GM18951 (cell line): Measurements from ENCODE around the gene CATSPER1.
"Not testable (repeated sequence)": the region's sequence is repeated elsewhere in the genome, so short reads cannot be mapped to it uniquely, and the experiment has no call there.

Experiments
- POLR2A ChIP-seq: IDR thresholded peaks from 4 replicates; pipeline ENCODE4 v1.6.1; 2011; ENCODE audit warnings: mild to moderate bottlenecking; ENCODE audit not compliant: insufficient read length, insufficient read depth; ENCODE audit errors: extremely low read depth
- in situ Hi-C: fragments of 300-500 bp; cut with MboI; formaldehyde crosslinking; loops from one replicate; pipeline ENCODE4 v1.12.0; 2022; ENCODE audit warnings: low sequenced_read_pairs, mixed read lengths, inconsistent platforms; ENCODE audit not compliant: unreplicated experiment

Gene CATSPER1

DNA sequence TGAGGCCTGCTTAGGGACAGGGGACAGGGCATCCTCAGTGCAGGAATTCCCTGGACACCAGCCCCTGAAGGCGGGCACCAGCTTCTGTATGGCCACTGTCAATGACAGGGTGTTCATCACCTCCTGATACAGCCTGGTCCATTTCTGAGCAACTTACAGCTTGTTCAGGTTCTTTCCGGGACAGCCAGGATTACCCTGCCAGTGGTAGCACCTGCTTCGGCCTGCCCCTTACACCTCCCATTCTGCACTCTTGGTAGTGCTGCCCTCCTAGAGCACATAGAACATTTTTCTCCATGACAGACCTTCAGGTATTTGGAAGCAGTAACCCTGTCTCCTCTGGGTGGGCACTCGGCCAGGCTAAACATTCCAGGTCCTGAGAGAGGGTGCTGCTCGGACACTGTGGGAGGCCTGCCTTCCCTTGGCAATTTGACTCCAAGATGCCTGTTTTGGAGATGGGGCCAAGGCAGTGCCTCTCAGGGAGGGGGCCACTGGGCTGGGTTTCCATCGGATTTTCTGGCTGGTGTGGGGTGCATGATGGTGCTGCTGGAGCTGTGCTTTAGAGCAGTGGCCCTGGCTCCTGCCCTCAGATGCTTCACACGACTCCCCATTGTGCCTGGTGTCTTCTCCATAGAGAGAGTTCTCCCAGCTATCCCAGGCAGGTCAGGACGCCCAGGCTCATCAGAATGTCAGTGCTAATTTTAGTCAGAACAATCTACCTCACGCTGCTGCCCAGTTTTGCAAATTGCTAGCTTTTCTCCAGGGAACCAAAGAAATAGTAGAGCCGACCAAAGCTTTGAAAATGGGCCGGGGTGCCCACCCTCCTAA is 21.5 kb upstream of the CATSPER1 start:
- in situ Hi-C loops: no loop called here
- no peak for TF ChIP-seq POLR2A

DNA sequence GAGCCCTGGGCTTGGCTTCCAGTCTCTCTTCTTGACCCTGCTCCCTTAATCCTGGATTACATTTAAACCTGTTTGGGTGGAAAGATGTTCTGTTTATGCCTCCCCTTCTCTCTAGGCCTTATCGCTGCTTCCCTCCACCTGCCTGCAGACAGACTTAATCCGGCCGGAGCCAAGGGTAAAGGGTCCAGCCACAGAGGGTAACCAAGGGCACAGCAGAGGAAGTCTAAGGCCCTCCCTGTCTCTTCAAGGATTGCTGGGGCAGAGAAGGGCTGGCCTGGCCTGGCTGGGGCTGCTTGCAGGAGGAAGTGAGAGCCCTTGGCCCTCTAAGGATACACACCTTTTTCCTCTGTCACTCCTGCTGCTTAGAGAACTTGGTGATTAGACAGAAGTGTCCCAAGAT is 20.6 kb upstream of the CATSPER1 start:
- in situ Hi-C loops: no loop called here

GRCh38 chr11:66045177-66045639 is 18.9 kb upstream of the CATSPER1 start:
- in situ Hi-C loops: no loop called here
- no peak for TF ChIP-seq POLR2A

More for the DNA sequence above, 20.6 kb upstream of the CATSPER1 start:
- TF ChIP-seq POLR2A: no peak

DNA sequence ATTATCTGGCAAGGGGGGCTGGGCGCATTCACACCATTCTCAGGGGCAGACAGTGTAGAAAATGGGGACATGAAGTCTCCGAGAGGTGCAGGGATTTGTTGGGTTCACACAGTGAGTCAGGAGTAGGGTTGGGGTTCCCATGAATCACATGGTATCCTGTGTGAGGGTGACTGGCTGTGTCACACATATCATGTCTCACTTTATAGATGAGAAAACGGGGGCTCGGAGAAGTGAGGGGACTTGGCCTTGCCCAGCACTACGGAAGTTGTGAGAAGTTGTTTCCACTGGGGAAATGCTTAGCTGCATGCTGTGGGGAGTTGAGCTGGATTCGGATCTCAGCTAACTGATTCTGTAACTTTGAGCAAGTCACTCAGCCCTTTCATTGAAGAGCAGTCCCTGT is 18.5 kb upstream of the CATSPER1 start:
- no peak for TF ChIP-seq POLR2A
- in situ Hi-C loops: no loop called here

GRCh38 chr11:66042996-66043906 is 17.0 kb upstream of the CATSPER1 start:
- no peak for TF ChIP-seq POLR2A
- in situ Hi-C loops: no loop called here

DNA sequence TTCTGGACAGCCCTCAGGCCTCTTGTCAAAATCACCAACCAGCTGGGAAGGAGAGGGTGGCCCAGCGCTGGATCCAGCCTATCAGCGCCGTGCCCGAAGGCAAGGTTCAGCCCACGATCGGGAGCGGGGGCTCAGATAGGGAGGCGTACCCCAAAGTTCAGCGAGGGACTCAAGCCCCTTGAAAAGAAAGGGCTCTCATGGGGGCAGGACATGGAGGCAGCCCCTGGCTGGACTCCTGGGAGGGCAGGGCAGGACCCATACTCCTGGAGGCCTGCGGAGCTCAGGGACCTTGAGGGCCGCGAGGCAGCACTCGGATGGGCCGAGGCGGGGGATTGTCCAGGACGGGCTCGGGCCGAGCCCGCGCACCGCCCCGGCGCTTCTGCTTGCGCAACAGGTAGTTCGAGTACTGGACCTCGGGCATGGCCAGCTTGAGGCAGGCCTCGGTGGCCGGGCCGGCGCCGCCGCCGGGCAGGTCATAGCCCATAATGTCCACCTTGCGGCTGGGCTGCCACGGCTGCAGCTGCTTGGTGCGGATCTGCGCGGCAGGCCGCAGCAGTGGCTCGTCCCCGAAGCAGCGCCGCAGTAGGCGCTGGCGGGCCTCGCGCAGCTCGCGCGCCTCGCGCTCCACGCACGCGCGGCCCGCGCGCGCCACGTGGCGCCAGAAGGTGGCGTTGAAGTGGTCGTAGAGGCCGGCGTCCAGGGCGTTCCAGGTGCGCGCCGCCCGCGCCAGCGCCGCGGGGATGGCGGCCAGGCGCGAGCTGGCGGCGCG is 16.1 kb upstream of the CATSPER1 start:
- no peak for TF ChIP-seq POLR2A
- in situ Hi-C loops: no loop called here

DNA sequence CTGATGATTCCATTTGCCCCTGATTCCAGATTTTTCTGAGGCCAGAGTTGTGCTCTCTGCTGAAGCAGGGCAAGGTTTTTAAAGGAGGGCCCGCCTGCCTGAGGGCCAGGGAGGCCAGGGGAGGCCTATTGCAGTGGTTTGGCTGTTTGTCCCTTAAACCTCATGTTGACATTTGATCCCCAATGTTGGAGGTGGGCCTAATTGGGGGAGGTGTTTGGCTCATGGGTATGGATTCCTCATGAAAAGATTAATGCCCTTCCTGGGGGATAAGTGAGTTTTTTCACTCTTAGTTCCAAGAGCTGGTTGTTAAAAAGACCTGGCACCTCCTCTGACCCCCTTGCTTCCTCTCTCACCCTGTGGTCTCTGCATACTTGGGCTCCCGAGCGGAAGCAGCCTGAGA is 13.5 kb upstream of the CATSPER1 start:
- TF ChIP-seq POLR2A: no peak
- in situ Hi-C loops: no loop called here

- TF ChIP-seq POLR2A: no peak
- in situ Hi-C loops: no loop called here
These were observed 11.0 kb upstream of the CATSPER1 start for GRCh38 chr11:66037327-66037726.

DNA sequence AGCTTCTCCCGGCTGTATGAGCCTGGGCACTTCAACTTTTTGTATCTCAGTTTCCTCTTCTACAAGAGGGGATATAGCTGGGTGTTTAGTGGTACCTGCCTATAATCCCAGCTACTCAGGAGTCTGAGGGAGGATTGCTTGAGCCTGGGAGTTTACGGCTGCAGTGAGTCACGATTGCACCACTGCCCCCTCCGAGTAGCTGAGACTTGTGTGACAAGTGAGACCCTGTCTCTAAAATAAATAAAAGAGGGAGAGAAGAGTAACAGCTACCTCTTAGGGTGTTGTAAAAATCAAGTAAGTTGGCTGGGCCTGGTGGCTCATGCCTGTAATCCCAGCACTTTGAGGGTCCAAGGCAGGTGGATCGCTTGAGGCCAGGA is 10.0 kb upstream of the CATSPER1 start:
- in situ Hi-C loops: no loop called here
- TF ChIP-seq POLR2A: no peak

DNA sequence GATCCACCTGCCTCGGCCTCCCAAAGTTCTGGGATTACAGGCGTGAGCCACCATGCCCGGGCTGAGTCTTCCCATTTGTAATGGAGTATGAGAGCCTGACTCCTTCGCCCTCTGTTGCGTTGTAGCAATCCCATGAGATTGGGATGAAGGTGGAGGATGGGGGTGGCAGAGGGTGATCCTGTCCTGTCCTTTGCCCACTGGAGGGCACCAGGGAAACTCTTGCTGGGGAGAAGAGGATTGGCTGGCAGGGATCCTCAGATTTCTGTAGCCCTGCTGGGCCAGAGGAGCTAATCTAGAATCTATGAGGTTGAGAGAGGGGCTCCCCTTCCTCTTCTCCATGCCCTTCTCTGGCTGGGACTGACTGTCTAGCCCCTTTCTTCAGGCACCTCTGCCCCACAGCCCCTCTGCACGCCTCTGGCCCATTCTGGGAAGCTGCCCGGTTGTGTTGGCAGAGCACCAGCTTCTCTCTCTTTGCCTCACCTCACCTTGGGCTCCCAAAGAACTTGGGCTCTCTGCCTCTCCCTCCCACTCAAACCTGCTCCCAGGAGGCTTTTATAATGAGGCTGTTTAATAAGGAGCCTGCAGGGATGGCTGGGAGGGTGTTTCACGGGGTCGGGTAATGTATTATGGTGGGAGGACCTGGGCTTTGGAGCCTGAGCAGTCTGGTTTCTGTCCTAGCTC is 9.5 kb upstream of the CATSPER1 start:
- TF ChIP-seq POLR2A: no peak
- in situ Hi-C loops: no loop called here

DNA sequence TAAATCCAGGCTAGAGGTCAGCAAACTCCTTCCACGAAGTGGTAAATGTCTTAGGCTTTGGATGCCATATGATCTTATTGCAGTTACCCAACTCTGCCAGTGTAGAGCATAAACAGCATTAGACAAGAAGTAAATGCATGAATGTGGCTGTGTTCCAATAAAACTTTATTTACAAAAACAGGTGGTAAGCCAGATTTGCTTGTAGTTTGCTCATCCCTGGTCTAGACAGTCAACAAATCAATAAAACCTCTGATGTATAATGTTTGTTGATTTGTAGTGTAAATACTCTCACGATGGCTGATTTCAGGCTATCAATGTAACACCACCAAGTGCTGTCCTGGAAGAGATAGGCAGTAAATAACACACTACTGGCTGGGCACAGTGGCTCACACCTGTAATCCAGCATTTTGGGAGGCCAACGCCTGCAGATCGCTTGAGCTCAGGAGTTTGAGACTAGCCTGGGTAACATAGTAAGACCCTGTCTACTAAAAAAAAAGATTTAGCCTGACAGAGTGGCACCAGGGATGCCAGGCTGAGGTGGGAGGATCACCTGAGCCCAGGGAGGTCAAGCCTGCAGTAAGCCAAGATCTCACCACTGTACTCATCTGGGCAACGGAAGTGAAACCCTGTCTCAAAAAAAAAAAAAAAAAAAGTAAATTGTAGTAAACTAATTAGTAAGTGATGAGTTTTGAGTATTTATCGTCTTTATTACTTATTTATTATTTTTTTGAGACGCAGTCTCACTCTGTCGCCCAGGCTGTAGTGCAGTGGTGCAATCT is 6.9 kb upstream of the CATSPER1 start:
- in situ Hi-C loops: no loop called here
- TF ChIP-seq POLR2A: no peak

DNA sequence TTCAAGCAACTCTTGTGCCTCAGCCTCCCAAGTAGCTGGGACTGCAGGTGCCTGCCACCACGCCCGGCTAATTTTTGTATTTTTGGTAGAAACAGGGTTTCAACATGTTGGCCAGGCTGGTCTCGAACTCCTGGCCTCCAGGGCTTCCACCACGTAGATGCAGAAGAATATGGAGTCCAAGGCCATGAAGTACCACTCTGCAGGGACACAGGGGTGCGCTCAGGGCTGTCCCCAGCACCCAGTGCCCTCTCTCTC is 3.2 kb downstream of the CATSPER1 start:
- in situ Hi-C loops: not testable (repeated sequence)

GRCh38 chr11:66022401-66023185 is 3.7 kb downstream of the CATSPER1 start:
- TF ChIP-seq POLR2A: no peak
- in situ Hi-C loops: no loop called here
